Neural progenitor cell (in vitro differentiated cells): Measurements from ENCODE around the gene CXXC4.

Source experiments
- CTCF ChIP-seq: fragments of 200-600 bp; sonication (generic); IDR thresholded peaks from 2 replicates; pipeline ENCODE4 v1.5.1; 2017; ENCODE audit warnings: antibody characterized with exemption, mild to moderate bottlenecking
- EZH2 ChIP-seq: fragments of 200-600 bp; sonication (generic); IDR thresholded peaks from 2 replicates; pipeline ENCODE4 v1.6.1; 2017; ENCODE audit warnings: antibody characterized with exemption, mild to moderate bottlenecking, moderate library complexity

GRCh38 chr4:104429150-104429741, 65.4 kb downstream of the CXXC4 start:
- no peak for TF ChIP-seq EZH2
- no peak for TF ChIP-seq CTCF
